HG03108 (cell line): Measurements from ENCODE around the gene COL4A6.

ENCODE experiments used
- ATAC-seq: cut with Tn5 transposase; IDR thresholded peaks from one replicate; pipeline ENCODE4 v1.9.1; 2021; ENCODE audit warnings: moderate library complexity; ENCODE audit not compliant: unreplicated experiment

COL4A6 gene

GRCh38 chrX:108219949-108220601 lies 218.1 kb downstream of the COL4A6 start:
- ATAC-seq, result no peak

- ATAC-seq, result no peak
These were observed 220.3 kb downstream of the COL4A6 start for GRCh38 chrX:108217876-108218275.

GRCh38 chrX:108216919-108217571 lies 221.2 kb downstream of the COL4A6 start:
- no peak for ATAC-seq

GRCh38 chrX:108216405-108216804 lies 221.8 kb downstream of the COL4A6 start:
- no peak for ATAC-seq

- ATAC-seq, result no peak
These were observed 226.9 kb downstream of the COL4A6 start for GRCh38 chrX:108211301-108211700.

GRCh38 chrX:108209006-108209554 lies 229.1 kb downstream of the COL4A6 start:
- ATAC-seq, result no peak

- no peak for ATAC-seq
These were observed 234.7 kb downstream of the COL4A6 start for GRCh38 chrX:108203540-108203939.

GRCh38 chrX:108199691-108200090 lies 238.5 kb downstream of the COL4A6 start:
- no peak for ATAC-seq

- ATAC-seq, result no peak
These were observed 239.2 kb downstream of the COL4A6 start for GRCh38 chrX:108199041-108199440.

- ATAC-seq, result no peak
These were observed 239.8 kb downstream of the COL4A6 start for GRCh38 chrX:108198420-108198819.

- no peak for ATAC-seq
These were observed 251.4 kb downstream of the COL4A6 start for GRCh38 chrX:108186811-108187210.

GRCh38 chrX:108178143-108178498 lies 260.1 kb downstream of the COL4A6 start:
- no peak for ATAC-seq

GRCh38 chrX:108177351-108178142 lies 260.7 kb downstream of the COL4A6 start:
- ATAC-seq, result no peak

- no peak for ATAC-seq
These were observed 264.3 kb downstream of the COL4A6 start for GRCh38 chrX:108173874-108174273.

- no peak for ATAC-seq
These were observed 266.6 kb downstream of the COL4A6 start for GRCh38 chrX:108171671-108172070.

GRCh38 chrX:108169768-108170167 lies 268.5 kb downstream of the COL4A6 start:
- ATAC-seq, result no peak

- ATAC-seq, result no peak
These were observed 269.1 kb downstream of the COL4A6 start for GRCh38 chrX:108168961-108169740.

GRCh38 chrX:108167211-108167872 lies 270.9 kb downstream of the COL4A6 start:
- no peak for ATAC-seq

- no peak for ATAC-seq
These were observed 272.7 kb downstream of the COL4A6 start for GRCh38 chrX:108165383-108166111.
